GM10266 (cell line): ENCODE data around the gene PLEKHA7.
"Not testable (repeated sequence)": the region's sequence is repeated elsewhere in the genome, so short reads cannot be mapped to it uniquely, and the experiment has no call there.

ENCODE experiments used
- DNase-seq: peaks from one replicate; pipeline ENCODE4 v3.0.0; 2012; ENCODE audit errors: extremely low spot score
- TF ChIP-seq, protein P1 (sequence below): IDR thresholded peaks from 2 replicates; pipeline ENCODE4 v1.5.1; 2012; ENCODE audit warnings: mild to moderate bottlenecking, low read depth; ENCODE audit not compliant: control insufficient read depth, insufficient read depth; ENCODE audit errors: missing control alignments

The PLEKHA7 gene

GRCh38 chr11:16963316-16963876 lies 50.8 kb downstream of the PLEKHA7 start:
- DNase-seq, result no peak
- TF ChIP-seq, protein P1, sequence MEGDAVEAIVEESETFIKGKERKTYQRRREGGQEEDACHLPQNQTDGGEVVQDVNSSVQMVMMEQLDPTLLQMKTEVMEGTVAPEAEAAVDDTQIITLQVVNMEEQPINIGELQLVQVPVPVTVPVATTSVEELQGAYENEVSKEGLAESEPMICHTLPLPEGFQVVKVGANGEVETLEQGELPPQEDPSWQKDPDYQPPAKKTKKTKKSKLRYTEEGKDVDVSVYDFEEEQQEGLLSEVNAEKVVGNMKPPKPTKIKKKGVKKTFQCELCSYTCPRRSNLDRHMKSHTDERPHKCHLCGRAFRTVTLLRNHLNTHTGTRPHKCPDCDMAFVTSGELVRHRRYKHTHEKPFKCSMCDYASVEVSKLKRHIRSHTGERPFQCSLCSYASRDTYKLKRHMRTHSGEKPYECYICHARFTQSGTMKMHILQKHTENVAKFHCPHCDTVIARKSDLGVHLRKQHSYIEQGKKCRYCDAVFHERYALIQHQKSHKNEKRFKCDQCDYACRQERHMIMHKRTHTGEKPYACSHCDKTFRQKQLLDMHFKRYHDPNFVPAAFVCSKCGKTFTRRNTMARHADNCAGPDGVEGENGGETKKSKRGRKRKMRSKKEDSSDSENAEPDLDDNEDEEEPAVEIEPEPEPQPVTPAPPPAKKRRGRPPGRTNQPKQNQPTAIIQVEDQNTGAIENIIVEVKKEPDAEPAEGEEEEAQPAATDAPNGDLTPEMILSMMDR, result no peak

- not testable (repeated sequence) for DNase-seq
Measured at GRCh38 chr11:16962589-16962988, 51.6 kb downstream of the PLEKHA7 start.

DNA sequence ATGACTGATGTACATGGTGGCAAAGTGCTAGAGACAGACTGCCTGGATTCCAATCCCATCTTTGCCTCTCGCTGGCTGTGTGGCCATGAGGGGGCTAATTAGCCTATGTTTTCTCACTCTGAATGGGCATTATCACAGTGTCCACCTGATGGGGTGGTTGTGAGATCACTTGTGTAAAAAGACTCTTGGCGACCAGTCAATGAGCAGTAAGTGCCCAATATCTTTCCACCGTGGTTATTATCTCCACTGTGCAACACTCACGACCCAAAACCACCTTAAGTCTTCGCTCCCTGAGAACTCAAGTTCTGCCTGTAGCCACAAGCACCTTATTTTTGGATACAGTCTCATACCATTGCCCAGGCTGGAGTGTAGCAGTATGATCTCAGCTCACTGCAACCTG lies 52.1 kb downstream of the PLEKHA7 start:
- DNase-seq, result no peak

DNA sequence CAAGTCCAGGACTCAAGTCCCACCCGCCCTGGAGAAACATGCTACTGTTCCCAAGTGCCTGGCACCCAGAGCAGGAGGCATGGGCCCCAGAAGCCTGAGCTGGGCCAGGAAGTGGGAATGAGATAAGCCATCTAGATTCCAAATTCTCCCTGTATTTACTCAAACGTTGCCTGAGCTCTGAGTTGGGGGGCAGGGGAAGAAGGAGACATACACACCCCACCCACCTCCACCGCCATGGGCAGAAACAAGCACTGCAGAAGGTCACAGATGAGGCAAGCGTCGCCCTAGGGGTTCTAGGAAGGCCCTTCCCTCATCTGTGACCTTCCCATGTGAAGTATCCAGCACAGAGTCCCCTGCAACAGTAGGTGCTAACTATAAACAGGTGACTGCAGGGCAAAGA lies 54.0 kb downstream of the PLEKHA7 start:
- TF ChIP-seq, protein P1, result no peak

More for the DNA sequence above, 52.1 kb downstream of the PLEKHA7 start:
- TF ChIP-seq, protein P1, result no peak

DNA sequence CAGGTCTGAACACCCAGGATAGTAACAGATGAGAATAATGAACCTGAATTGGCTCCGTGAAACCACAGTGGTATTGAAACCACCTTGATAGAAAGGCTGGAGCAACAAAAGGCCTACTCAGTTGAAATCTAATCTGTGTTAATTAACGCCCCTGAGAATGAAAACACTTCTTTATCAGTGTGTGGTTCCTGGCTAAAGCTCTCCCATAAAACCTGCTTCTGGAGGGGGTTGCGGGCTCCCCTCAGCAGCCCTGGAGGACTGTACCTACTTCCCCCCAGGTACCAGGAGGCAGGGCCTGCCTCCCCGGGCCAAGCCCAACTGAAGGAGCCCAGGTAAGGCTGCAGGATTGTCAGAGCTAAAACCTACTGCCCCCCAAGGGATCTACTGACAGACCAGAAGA lies 54.6 kb downstream of the PLEKHA7 start:
- TF ChIP-seq, protein P1, result no peak
- no peak for DNase-seq

More for the DNA sequence above, 54.0 kb downstream of the PLEKHA7 start:
- DNase-seq, result no peak

- TF ChIP-seq, protein P1, result no peak
- DNase-seq, result no peak
Measured at GRCh38 chr11:16958833-16959232, 55.4 kb downstream of the PLEKHA7 start.

GRCh38 chr11:16956538-16957153 lies 57.6 kb downstream of the PLEKHA7 start:
- DNase-seq, result no peak
- TF ChIP-seq, protein P1, result no peak
